Spleen (tissue), 11 donors: ENCODE measurements around the gene USP53. TPM values are rescaled to one million over a fixed set of nuclear protein-coding genes. Genes with fewer than 3 reads are reported as not detected.
A peak's percentile ranks its signal among the peaks of the same experiment; 100 is the strongest.

Experiments used
- DNase-seq: peaks from one replicate; pipeline ENCODE4 v3.0.0-alpha.2; 2020
- H3K27ac ChIP-seq, 8 donors: fragments of 200-600 bp; sonication (generic) in 7 of 8; 1 replicate in 4 of 8; 2 replicates in 4 of 8; pipeline versions ENCODE4 v1.5.0 to v1.8.0; 2016 to 2021; ENCODE audit warnings: inconsistent platforms in 4 of 8, mild to moderate bottlenecking in 4 of 8, moderate library complexity in 1 of 8
- H3K27me3 ChIP-seq, 7 donors: fragments of 200-600 bp; sonication (generic) in 6 of 7; replicated peaks in 1 of 7; 1 replicate in 4 of 7; 2 replicates in 3 of 7; pipeline versions ENCODE4 v1.5.0 to v1.8.0; 2016 to 2021; ENCODE audit warnings: inconsistent platforms in 3 of 7, mild to moderate bottlenecking in 1 of 7
- H3K36me3 ChIP-seq, 6 donors: fragments of 200-600 bp; sonication (generic) in 5 of 6; 1 replicate in 4 of 6; 2 replicates in 2 of 6; pipeline versions ENCODE4 v1.5.0 to v1.8.0; 2016 to 2021; ENCODE audit warnings: inconsistent platforms in 2 of 6
- H3K4me1 ChIP-seq, 6 donors: fragments of 200-600 bp; sonication (generic) in 5 of 6; 1 replicate in 3 of 6; 2 replicates in 3 of 6; pipeline versions ENCODE4 v1.5.0 to v1.8.0; 2016 to 2021; ENCODE audit warnings: inconsistent platforms in 3 of 6
- H3K4me3 ChIP-seq, 8 donors: fragments of 200-600 bp; sonication (generic) in 7 of 8; 1 replicate in 4 of 8; 2 replicates in 4 of 8; pipeline versions ENCODE4 v1.5.0 to v1.8.0; 2016 to 2021; ENCODE audit warnings: inconsistent platforms in 4 of 8, mild to moderate bottlenecking in 4 of 8, moderate library complexity in 2 of 8
- H3K9me3 ChIP-seq, 8 donors: fragments of 200-600 bp; sonication (generic) in 7 of 8; 1 replicate in 4 of 8; 2 replicates in 4 of 8; pipeline versions ENCODE4 v1.5.0 to v1.8.0; 2016 to 2021; ENCODE audit warnings: inconsistent platforms in 4 of 8
- CTCF ChIP-seq, 11 experiments: fragments of 200-600 bp in 7 of 11; fragments of 450-650 bp in 4 of 11; sonication (generic) in 4 of 11; IDR thresholded peaks in 8 of 11; conservative IDR thresholded peaks in 3 of 11; 1 replicate in 7 of 11; 2 replicates in 4 of 11; pipeline versions ENCODE4 v1.4.0 to v1.8.0; 2016 to 2021; ENCODE audit warnings: antibody characterized with exemption in 11 of 11, inconsistent platforms in 4 of 11, mild to moderate bottlenecking in 1 of 11
- POLR2A ChIP-seq, 3 donors: fragments of 450-650 bp; IDR thresholded peaks; one replicate each; pipeline ENCODE4 v1.5.1; 2017; ENCODE audit warnings: antibody characterized with exemption in 3 of 3, mild to moderate bottlenecking in 1 of 3
- POLR2AphosphoS5 ChIP-seq, 3 donors: sonication (generic); formaldehyde crosslinking; IDR thresholded peaks; one replicate each; pipeline ENCODE4 v1.5.1; 2017; ENCODE audit warnings: antibody characterized with exemption in 3 of 3
- whole genome bisulfite sequencing, 5 donors: extraction: QIAGEN DNeasy Blood & Tissue Kit in 3 of 5; methylation state at CpG; one replicate each; pipeline versions ENCODE4 v1.1.5 to v1.1.7; 2013 to 2018; 5-methylcytosine and 5-hydroxymethylcytosine counted together
- intact Hi-C: fragments of 100-400 bp; cut with DNase I; formaldehyde crosslinking; loops from one replicate; pipeline ENCODE4 v1.15.0; 2023; ENCODE audit warnings: low total_unique reads
- polyA plus RNA-seq, 3 donors: library from polyadenylated mRNA; stranded (reverse); fragments of 200-250 nt; gene quantifications; one replicate each; pipeline ENCODE4 v1.2.1, GENCODE V29; 2013
- total RNA-seq, 7 donors: library from RNA; depleted of rRNA in 3 of 7; stranded (reverse); fragments of >200 nt in 3 of 7; fragmentation: NEBNext Ultra II Directional in 4 of 7; extraction: Animal tissue kit (Norgen Biotek cat#: 25700) in 4 of 7; gene quantifications; one replicate each; pipeline versions ENCODE4 v1.1.0 to v1.2.1, GENCODE V29; 2016 to 2021
- donor health status: healthy with polysubstance abuse.
- donor health status: DM: no; HTN: no; CAD: no; lungs with moderate emphysema.
- donor health status: DM: no; HTN: no; CAD: no.
- donor health status: Bipolar disorder and iron deficiency.
- donor health status: healthy.
- donor health status: DM: no; HTN: no; CAD: no.
- donor health status: DM: yes; HTN: yes; CAD: no.

Gene USP53
- total and polyA plus RNA-seq, 10 donors: 4.0 to 42.6 (median 18.6) TPM

- intact Hi-C loops: loop anchor here (5.0 to 10.0 kb wide), 2 partner anchors 239 to 297 kb away; no protein-coding TSS in a partner anchor
- 20 to 43% (median 33%) methylated on average over 2 of the region's 2 CpGs for WGBS, 5 donors
Measured at GRCh38 chr4:119281393-119281792, 68.9 kb downstream of the USP53 start.

GRCh38 chr4:119284876-119285780, 72.6 kb downstream of the USP53 start:
- Histone ChIP-seq H3K27me3 (no peaks in the 10 kb centered on the region), H3K27ac (no peak overlapping the region), H3K4me3 (no peak overlapping the region), H3K9me3 (no peaks in the 10 kb centered on the region), H3K4me1 (peaks cover 0 to 39% (median 24%) of the 10 kb centered on the region in 6 donors), H3K36me3 (no peaks in the 10 kb centered on the region)
- TF ChIP-seq POLR2A (IDR thresholded peaks at IDR 0.05) (no peak), POLR2AphosphoS5 (IDR thresholded peaks at IDR 0.05) (no peak), CTCF (IDR thresholded peaks at IDR 0.05 in 8 of 11, conservative IDR thresholded peaks at IDR 0.05 in 3 of 11) (peak in 3 of 11 experiments; percentile 18 to 36 (median 30))
- WGBS, 5 donors: 21 to 29% (median 27%) methylated on average over 4 of the region's 4 CpGs
- DNase-seq: no peak
- intact Hi-C loops: loop anchor here (5.0 to 10.0 kb wide), 2 partner anchors 243 to 300 kb away; no protein-coding TSS in a partner anchor

More at GRCh38 chr4:119281393-119281792, 68.9 kb downstream of the USP53 start:
- TF ChIP-seq POLR2AphosphoS5 (IDR thresholded peaks at IDR 0.05): no peak
- TF ChIP-seq POLR2A (IDR thresholded peaks at IDR 0.05): no peak
- no peak for TF ChIP-seq CTCF (IDR thresholded peaks at IDR 0.05 in 8 of 11, conservative IDR thresholded peaks at IDR 0.05 in 3 of 11)
- H3K4me3 ChIP-seq: no peak overlapping the region
- H3K27me3 ChIP-seq: no peaks in the 10 kb centered on the region
- H3K27ac ChIP-seq: no peak overlapping the region
- no peaks in the 10 kb centered on the region for H3K9me3 ChIP-seq
- peaks cover 0 to 39% (median 24%) of the 10 kb centered on the region in 6 donors for H3K4me1 ChIP-seq
- H3K36me3 ChIP-seq: peaks cover 0 to 6% (median 0%) of the 10 kb centered on the region in 6 donors
- no peak for DNase-seq

- Histone ChIP-seq H3K27ac (no peak overlapping the region), H3K36me3 (peaks cover 0 to 6% (median 0%) of the 10 kb centered on the region in 6 donors), H3K4me1 (peaks cover 0 to 32% (median 20%) of the 10 kb centered on the region in 6 donors), H3K4me3 (no peak overlapping the region), H3K9me3 (no peaks in the 10 kb centered on the region), H3K27me3 (no peaks in the 10 kb centered on the region)
- TF ChIP-seq POLR2A (IDR thresholded peaks at IDR 0.05) (no peak), CTCF (IDR thresholded peaks at IDR 0.05 in 8 of 11, conservative IDR thresholded peaks at IDR 0.05 in 3 of 11) (peak in 10 of 11 experiments; percentile 18 to 67 (median 49)), POLR2AphosphoS5 (IDR thresholded peaks at IDR 0.05) (no peak)
- intact Hi-C loops: loop anchor here (10.0 kb wide), 1 partner anchor 302 kb away; no protein-coding TSS in a partner anchor
- WGBS, 5 donors: 62 to 73% (median 69%) methylated on average over 3 of the region's 3 CpGs
- no peak for DNase-seq
Measured at GRCh38 chr4:119286377-119287002, 74.0 kb downstream of the USP53 start.
